Upper lobe of left lung (tissue), 4 donors: ENCODE measurements around the gene ASAH2.

Experiments used
- EP300 ChIP-seq, 4 donors: sonication (generic); formaldehyde crosslinking; IDR thresholded peaks; one replicate each; pipeline ENCODE4 v1.5.1; 2017; ENCODE audit warnings: antibody characterized with exemption in 4 of 4, control low read depth in 2 of 4
- POLR2A ChIP-seq, 4 donors: fragments of 450-650 bp; IDR thresholded peaks; one replicate each; pipeline ENCODE4 v1.5.1; 2016 to 2017; ENCODE audit warnings: antibody characterized with exemption in 4 of 4, mild to moderate bottlenecking in 2 of 4
- POLR2AphosphoS5 ChIP-seq, 2 donors: sonication (generic); formaldehyde crosslinking; IDR thresholded peaks; one replicate each; pipeline ENCODE4 v1.5.1; 2017; ENCODE audit warnings: antibody characterized with exemption in 2 of 2
- TF ChIP-seq, protein P1 (sequence below), 6 experiments: fragments of 450-650 bp in 4 of 6; fragments of 200-600 bp in 2 of 6; sonication (generic) in 2 of 6; IDR thresholded peaks; one replicate each; pipeline ENCODE4 v1.5.1; 2016 to 2019; ENCODE audit warnings: antibody characterized with exemption in 6 of 6

DNA sequence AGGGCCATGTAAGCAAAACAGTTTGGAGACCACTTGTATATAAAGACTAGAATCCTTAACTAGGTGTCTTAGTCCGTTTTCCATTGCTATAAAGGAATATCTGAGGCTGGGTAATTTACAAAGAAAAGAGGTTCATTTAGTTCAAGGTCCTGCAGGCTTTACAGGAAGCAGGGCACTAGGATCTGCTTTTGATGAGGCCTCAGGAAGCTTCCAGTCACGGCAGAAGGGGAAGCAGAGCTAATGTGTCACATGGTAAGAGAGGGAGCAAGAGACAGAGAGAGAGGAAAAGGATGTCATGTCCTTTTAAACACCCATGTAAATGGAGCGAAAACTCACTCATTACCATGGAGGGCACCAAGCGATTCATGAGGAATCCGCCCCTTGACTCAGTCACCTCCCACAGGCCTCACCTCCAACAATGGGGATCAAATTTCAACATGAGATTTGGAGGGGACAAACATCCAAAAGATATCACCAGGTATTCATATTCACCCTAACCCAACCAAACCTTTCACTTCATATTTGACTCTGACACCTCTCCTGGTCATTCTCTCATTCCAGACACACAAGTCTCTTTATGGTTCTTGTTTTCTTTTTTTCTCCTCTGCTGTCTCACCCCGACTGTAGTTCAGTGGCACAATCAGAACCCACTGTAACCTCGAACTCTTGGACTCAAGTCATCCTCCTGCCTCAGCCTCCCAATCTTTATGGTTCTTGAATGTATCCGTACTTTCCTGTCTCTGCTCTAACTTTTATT lies 30.1 kb upstream of the ASAH2 start:
- TF ChIP-seq, protein P1, sequence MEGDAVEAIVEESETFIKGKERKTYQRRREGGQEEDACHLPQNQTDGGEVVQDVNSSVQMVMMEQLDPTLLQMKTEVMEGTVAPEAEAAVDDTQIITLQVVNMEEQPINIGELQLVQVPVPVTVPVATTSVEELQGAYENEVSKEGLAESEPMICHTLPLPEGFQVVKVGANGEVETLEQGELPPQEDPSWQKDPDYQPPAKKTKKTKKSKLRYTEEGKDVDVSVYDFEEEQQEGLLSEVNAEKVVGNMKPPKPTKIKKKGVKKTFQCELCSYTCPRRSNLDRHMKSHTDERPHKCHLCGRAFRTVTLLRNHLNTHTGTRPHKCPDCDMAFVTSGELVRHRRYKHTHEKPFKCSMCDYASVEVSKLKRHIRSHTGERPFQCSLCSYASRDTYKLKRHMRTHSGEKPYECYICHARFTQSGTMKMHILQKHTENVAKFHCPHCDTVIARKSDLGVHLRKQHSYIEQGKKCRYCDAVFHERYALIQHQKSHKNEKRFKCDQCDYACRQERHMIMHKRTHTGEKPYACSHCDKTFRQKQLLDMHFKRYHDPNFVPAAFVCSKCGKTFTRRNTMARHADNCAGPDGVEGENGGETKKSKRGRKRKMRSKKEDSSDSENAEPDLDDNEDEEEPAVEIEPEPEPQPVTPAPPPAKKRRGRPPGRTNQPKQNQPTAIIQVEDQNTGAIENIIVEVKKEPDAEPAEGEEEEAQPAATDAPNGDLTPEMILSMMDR (IDR thresholded peaks at IDR 0.05): no peak
- no peak for TF ChIP-seq POLR2A (IDR thresholded peaks at IDR 0.05)
- TF ChIP-seq POLR2AphosphoS5 (IDR thresholded peaks at IDR 0.05): no peak
- no peak for TF ChIP-seq EP300 (IDR thresholded peaks at IDR 0.05)
